Stimulated activated effector memory CD8-positive, alpha-beta T cell treated with anti-CD3 and anti-CD28 coated beads, Interleukin-12 subunit alpha, Interleukin-12 subunit beta, amount 100 ng/mL, for 72 hours (primary cell): ENCODE measurements around the gene KRTAP10-11.
"Not testable (repeated sequence)": the region's sequence is repeated elsewhere in the genome, so short reads cannot be mapped to it uniquely, and the experiment has no call there.

ENCODE experiments used
- ATAC-seq: fragments of 150-1000 bp; cut with Tn5 transposase; 2 replicates; pipeline ENCODE4 v1.10.0; 2021
- DNase-seq, 2 donors: peaks; one replicate each; pipeline ENCODE4 v3.0.0; 2021 to 2022; ENCODE audit warnings: low spot score in 2 of 2
- H3K27ac Mint-ChIP-seq: one replicate; pipeline ENCODE4 v1.8.0; 2022; ENCODE audit warnings: mild to moderate bottlenecking, mixed read lengths
- H3K36me3 Mint-ChIP-seq: one replicate; pipeline ENCODE4 v1.8.0; 2022; ENCODE audit warnings: mild to moderate bottlenecking, mixed read lengths
- H3K4me1 Mint-ChIP-seq: one replicate; pipeline ENCODE4 v1.8.0; 2022; ENCODE audit warnings: mixed read lengths
- H3K4me3 Mint-ChIP-seq: one replicate; pipeline ENCODE4 v1.8.0; 2022; ENCODE audit warnings: mild to moderate bottlenecking, mixed read lengths
- H3K9me3 Mint-ChIP-seq: one replicate; pipeline ENCODE4 v1.8.0; 2022; ENCODE audit warnings: mixed read lengths

KRTAP10-11 gene

GRCh38 chr21:44686000-44686781 lies 40.0 kb downstream of the KRTAP10-11 start:
- Mint-ChIP-seq H3K4me3 (no peak overlapping the region), H3K36me3 (no peaks in the 10 kb centered on the region), H3K27ac (peak overlapping the region; percentile 68), H3K9me3 (no peaks in the 10 kb centered on the region), H3K4me1 (peaks cover 16% of the 10 kb centered on the region)
- peak; percentile 62 for ATAC-seq
- peak in 1 of 2 donors; percentile 34 for DNase-seq

DNA sequence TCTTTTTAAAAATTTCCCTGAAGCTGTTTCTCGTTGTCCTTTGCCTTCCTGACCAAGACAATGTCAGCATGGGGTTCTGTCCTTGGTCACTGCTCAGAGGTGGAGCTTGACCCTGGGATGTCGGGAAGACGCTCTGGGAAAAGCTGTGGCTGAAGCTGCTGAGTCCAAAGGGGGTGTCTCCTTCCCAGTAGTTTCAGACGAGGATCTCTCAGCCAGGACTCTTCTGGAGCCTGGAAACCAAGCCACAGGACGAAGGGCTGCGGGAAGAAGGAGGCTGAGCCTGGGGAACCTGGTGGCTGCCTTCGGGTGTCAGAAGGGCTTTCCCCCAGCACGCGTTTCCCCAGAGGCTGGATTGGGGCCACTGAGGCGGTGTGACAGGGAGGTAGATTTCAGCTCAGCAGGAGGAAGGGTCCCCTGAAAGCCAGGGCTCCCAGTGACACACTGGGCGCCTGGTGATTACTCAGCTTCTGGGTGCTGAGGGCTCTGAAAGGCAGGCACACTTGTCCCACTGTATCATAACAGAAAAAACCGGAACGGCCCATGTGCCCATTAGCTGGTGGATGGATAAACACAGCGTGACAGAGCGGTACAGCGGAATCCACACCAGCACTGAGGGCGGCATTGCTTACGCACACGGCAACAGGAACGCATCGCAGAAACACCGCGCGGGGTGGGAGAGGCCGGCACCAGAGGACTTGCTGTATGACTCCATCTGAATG lies 40.8 kb downstream of the KRTAP10-11 start:
- H3K9me3 Mint-ChIP-seq = no peaks in the 10 kb centered on the region
- H3K36me3 Mint-ChIP-seq = no peaks in the 10 kb centered on the region
- H3K27ac Mint-ChIP-seq = peak overlapping the region; percentile 68
- ATAC-seq (no peak), DNase-seq (no peak)
- H3K4me3 Mint-ChIP-seq = no peak overlapping the region
- peaks cover 16% of the 10 kb centered on the region for H3K4me1 Mint-ChIP-seq

DNA sequence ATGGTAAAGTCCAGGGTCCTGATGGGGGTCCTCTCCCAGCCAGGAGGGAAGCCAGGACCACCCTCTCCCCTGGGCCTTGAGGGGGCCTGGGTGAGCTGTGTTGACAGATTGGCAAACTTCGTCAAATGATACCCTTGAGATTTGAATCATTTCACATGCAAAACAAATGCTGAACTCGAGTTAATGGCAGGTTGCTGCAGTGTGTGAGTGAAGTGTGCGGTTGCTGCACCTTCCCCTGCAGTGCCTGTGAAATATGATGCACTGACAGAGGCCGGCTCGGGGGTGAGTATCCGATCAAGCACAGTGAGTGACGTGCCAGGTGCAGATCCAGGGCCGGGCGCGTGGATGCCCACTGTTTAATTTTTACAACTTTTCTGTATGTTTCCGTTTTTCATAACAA lies 41.5 kb downstream of the KRTAP10-11 start:
- no peak overlapping the region for H3K27ac Mint-ChIP-seq
- no peak for DNase-seq
- H3K36me3 Mint-ChIP-seq = no peaks in the 10 kb centered on the region
- peaks cover 5% of the 10 kb centered on the region for H3K9me3 Mint-ChIP-seq
- no peak overlapping the region for H3K4me3 Mint-ChIP-seq
- no peak for ATAC-seq
- H3K4me1 Mint-ChIP-seq = peaks cover 16% of the 10 kb centered on the region

DNA sequence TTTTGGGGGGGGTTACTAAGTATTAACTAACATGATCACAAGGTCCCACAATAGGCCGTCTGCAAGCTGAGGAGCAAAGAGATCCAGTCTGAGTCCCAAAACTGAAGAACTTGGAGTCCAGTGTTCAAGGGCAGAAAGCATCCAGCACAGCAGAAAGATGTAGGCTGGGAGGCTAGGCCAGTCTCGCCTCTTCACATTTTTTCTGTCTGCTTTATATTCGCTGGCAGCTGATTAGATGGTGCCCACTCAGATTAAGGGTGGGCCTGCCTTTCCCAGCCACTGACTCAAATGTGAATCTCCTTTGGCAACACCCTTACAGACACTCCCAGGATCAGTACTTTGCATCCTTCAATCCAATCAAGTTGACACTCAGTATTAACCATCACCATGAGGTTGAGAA lies 43.5 kb downstream of the KRTAP10-11 start:
- DNase-seq = peak in 1 of 2 donors; percentile 25
- ATAC-seq, H3K4me3 Mint-ChIP-seq, H3K27ac Mint-ChIP-seq, H3K36me3 Mint-ChIP-seq: not testable (repeated sequence)
- peaks cover 22% of the 10 kb centered on the region for H3K4me1 Mint-ChIP-seq
- H3K9me3 Mint-ChIP-seq = peaks cover 14% of the 10 kb centered on the region

- no peak for DNase-seq
- Mint-ChIP-seq H3K4me3 (no peak overlapping the region), H3K9me3 (peaks cover 14% of the 10 kb centered on the region), H3K4me1 (peaks cover 30% of the 10 kb centered on the region), H3K36me3 (no peaks in the 10 kb centered on the region), H3K27ac (no peak overlapping the region)
- no peak for ATAC-seq
Measured at GRCh38 chr21:44691686-44692085, 45.5 kb downstream of the KRTAP10-11 start.

DNA sequence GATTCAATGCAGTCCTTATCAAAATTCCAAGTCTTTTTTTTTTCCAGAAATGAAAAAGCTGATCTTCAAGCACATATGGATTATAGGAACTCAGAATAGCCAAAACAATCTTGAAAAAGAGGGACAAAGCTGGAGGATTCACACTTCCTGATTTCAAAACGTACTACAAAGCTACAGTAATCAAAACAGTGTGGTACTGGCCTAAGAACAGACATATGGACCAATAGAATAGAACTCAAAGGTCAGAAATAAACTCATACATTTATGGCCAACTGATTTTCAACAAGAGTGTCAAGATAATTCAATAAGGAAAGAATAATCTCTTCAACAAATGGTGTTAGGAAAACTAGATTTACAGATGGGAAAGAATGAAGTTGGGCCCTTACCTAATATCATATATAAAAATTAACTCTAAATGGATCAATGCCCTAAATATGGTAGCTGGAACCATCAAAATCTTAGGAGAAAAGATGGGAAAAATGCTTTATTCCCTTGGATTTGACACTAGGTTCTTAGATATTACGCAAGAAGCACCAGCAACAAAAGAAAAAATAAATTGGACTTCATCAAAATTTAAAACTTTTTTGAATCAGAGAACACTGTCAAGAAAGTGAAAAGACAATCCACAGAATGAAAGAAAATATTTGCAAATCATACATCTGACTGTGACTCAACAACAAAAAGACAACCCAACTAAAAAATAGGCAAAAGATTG lies 46.7 kb downstream of the KRTAP10-11 start:
- no peaks in the 10 kb centered on the region for H3K36me3 Mint-ChIP-seq
- no peak overlapping the region for H3K27ac Mint-ChIP-seq
- DNase-seq (no peak), ATAC-seq (no peak)
- peaks cover 14% of the 10 kb centered on the region for H3K9me3 Mint-ChIP-seq
- peaks cover 38% of the 10 kb centered on the region for H3K4me1 Mint-ChIP-seq
- H3K4me3 Mint-ChIP-seq = no peak overlapping the region

DNA sequence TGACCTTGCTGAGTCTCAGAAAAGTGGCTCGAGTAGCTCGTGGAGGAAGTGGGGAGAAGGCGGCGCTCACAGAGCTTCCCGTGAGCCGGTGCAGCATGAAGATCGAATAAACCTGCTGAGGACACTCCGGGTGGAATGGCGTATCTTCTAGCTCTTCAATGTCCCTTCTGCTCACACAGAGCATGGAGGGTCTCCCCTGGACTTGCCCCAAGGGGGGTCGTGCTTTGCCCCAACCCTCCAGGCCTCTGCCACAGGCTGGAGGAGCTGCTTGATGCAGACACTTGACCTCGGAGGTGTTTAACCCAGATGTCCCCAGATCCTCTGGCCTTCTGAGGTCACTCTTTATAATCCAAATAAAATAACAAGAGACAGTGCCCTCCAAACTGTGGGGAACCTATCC lies 48.6 kb downstream of the KRTAP10-11 start:
- no peak overlapping the region for H3K4me3 Mint-ChIP-seq
- H3K9me3 Mint-ChIP-seq = peaks cover 14% of the 10 kb centered on the region
- H3K36me3 Mint-ChIP-seq = no peaks in the 10 kb centered on the region
- DNase-seq (peak in 1 of 2 donors; percentile 45), ATAC-seq (no peak)
- H3K4me1 Mint-ChIP-seq = peaks cover 44% of the 10 kb centered on the region
- peak overlapping the region; percentile 46 for H3K27ac Mint-ChIP-seq

DNA sequence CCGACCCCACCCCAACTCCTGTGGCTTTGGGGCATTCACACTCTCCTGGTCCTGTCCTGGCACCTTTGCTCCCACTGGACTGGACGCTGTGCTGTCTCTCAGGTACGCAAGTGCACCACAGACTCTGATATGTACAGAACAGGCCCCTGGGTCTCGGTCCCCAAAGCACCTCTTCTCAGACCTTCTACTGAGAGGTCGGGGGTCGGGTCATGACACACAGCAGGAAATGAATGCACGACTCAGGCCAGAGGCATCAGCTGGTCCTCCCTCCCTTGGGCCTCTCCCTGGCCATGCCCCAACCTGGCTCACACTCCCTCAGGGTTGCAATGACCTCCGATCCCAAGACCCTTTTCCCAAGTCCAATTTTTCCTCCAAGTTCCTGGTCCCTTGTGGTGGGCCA lies 49.0 kb downstream of the KRTAP10-11 start:
- H3K4me1 Mint-ChIP-seq = peaks cover 44% of the 10 kb centered on the region
- ATAC-seq (no peak), DNase-seq (peak in 1 of 2 donors; percentile 38)
- no peak overlapping the region for H3K4me3 Mint-ChIP-seq
- H3K27ac Mint-ChIP-seq = peak overlapping the region; percentile 46
- no peaks in the 10 kb centered on the region for H3K36me3 Mint-ChIP-seq
- peaks cover 14% of the 10 kb centered on the region for H3K9me3 Mint-ChIP-seq

DNA sequence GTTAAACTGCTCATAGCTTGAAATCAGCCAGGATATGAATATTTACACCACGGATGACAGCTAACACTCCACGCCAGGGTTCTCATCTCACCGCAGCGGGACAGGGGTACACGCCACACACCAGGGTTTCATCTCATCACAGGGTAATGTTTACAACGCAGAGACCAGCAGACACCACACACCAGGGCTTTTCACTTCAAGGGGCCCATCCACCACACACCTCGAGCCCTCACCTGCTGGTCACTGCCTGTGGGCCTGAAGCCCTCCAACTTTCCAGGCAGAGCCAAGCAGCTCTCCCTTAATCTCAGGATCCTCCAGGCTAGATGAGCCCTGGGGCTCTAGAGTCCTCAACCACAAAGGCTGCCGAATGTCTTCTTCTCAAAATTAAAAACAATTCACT lies 49.4 kb downstream of the KRTAP10-11 start:
- peaks cover 44% of the 10 kb centered on the region for H3K4me1 Mint-ChIP-seq
- H3K9me3 Mint-ChIP-seq = peaks cover 14% of the 10 kb centered on the region
- H3K27ac Mint-ChIP-seq = no peak overlapping the region
- DNase-seq = no peak
- H3K36me3 Mint-ChIP-seq = no peaks in the 10 kb centered on the region
- no peak overlapping the region for H3K4me3 Mint-ChIP-seq
- no peak for ATAC-seq

GRCh38 chr21:44696572-44696971 lies 50.4 kb downstream of the KRTAP10-11 start:
- no peak for ATAC-seq

More at GRCh38 chr21:44696572-44696971, 50.4 kb downstream of the KRTAP10-11 start:
- no peak for DNase-seq
- no peak overlapping the region for H3K27ac Mint-ChIP-seq
- no peaks in the 10 kb centered on the region for H3K36me3 Mint-ChIP-seq
- peaks cover 14% of the 10 kb centered on the region for H3K9me3 Mint-ChIP-seq
- H3K4me1 Mint-ChIP-seq = peaks cover 44% of the 10 kb centered on the region
- no peak overlapping the region for H3K4me3 Mint-ChIP-seq
